ENCODE results near the gene KRT37.

GRCh38 chr17:41403404-41404023, 20.9 kb downstream of the KRT37 start:
- TF ChIP-seq POLR2A (IDR thresholded peaks at IDR 0.05) = no peak
- TF ChIP-seq, protein P1, sequence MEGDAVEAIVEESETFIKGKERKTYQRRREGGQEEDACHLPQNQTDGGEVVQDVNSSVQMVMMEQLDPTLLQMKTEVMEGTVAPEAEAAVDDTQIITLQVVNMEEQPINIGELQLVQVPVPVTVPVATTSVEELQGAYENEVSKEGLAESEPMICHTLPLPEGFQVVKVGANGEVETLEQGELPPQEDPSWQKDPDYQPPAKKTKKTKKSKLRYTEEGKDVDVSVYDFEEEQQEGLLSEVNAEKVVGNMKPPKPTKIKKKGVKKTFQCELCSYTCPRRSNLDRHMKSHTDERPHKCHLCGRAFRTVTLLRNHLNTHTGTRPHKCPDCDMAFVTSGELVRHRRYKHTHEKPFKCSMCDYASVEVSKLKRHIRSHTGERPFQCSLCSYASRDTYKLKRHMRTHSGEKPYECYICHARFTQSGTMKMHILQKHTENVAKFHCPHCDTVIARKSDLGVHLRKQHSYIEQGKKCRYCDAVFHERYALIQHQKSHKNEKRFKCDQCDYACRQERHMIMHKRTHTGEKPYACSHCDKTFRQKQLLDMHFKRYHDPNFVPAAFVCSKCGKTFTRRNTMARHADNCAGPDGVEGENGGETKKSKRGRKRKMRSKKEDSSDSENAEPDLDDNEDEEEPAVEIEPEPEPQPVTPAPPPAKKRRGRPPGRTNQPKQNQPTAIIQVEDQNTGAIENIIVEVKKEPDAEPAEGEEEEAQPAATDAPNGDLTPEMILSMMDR (IDR thresholded peaks at IDR 0.05) = no peak

All from testis (tissue), 2 donors.